Tibial nerve (tissue), 4 donors: ENCODE results near the gene DHRSX. TPM values are rescaled to one million over a fixed set of nuclear protein-coding genes. Genes with fewer than 3 reads are reported as not detected.

ENCODE experiments used
- DNase-seq, 2 donors: peaks; one replicate each; pipeline ENCODE4 v3.0.0-alpha.2; 2019; ENCODE audit warnings: low spot score in 2 of 2
- H3K27ac ChIP-seq, 4 donors: fragments of 200-600 bp; sonication (generic) in 3 of 4; one replicate each; pipeline ENCODE4 v1.5.1; 2017 to 2019; ENCODE audit warnings: mild to moderate bottlenecking in 1 of 4
- H3K27me3 ChIP-seq, 2 donors: fragments of 200-600 bp; sonication (generic) in 1 of 2; one replicate each; pipeline versions ENCODE4 v1.5.1 to v1.6.0; 2017 to 2019
- H3K36me3 ChIP-seq, 3 donors: fragments of 200-600 bp; sonication (generic); one replicate each; pipeline ENCODE4 v1.5.1; 2018 to 2019
- H3K4me1 ChIP-seq, 4 donors: fragments of 200-600 bp; sonication (generic) in 3 of 4; one replicate each; pipeline ENCODE4 v1.5.1; 2017 to 2019
- H3K4me3 ChIP-seq, 4 donors: fragments of 200-600 bp; sonication (generic) in 3 of 4; one replicate each; pipeline ENCODE4 v1.5.1; 2017 to 2019; ENCODE audit warnings: mild to moderate bottlenecking in 1 of 4, moderate library complexity in 1 of 4
- H3K9me3 ChIP-seq, 4 donors: fragments of 200-600 bp; sonication (generic) in 3 of 4; one replicate each; pipeline ENCODE4 v1.5.1; 2017 to 2019
- CTCF ChIP-seq, 5 experiments: fragments of 200-600 bp in 3 of 5; fragments of 450-650 bp in 2 of 5; sonication (generic) in 3 of 5; IDR thresholded peaks; one replicate each; pipeline ENCODE4 v1.5.1; 2016 to 2019; ENCODE audit warnings: antibody characterized with exemption in 5 of 5, mild to moderate bottlenecking in 3 of 5, moderate library complexity in 2 of 5
- EP300 ChIP-seq, 2 donors: sonication (generic); formaldehyde crosslinking; IDR thresholded peaks; one replicate each; pipeline ENCODE4 v1.6.1; 2017; ENCODE audit warnings: antibody characterized with exemption in 2 of 2, mild to moderate bottlenecking in 1 of 2
- POLR2A ChIP-seq, 2 donors: fragments of 450-650 bp; IDR thresholded peaks; one replicate each; pipeline ENCODE4 v1.6.1; 2017; ENCODE audit warnings: antibody characterized with exemption in 2 of 2, mild to moderate bottlenecking in 2 of 2, moderate library complexity in 2 of 2
- WGBS, 2 donors: methylation state at CpG; one replicate each; pipeline ENCODE4 v1.1.5; 2018; 5-methylcytosine and 5-hydroxymethylcytosine counted together
- total RNA-seq, 4 donors: library from RNA; depleted of rRNA; stranded (reverse); fragments of >200 nt; gene quantifications; one replicate each; pipeline ENCODE4 v1.1.0, GENCODE V29; 2016

The DHRSX gene
- total RNA-seq, 4 donors from 2014 or later: 20.3 to 44.3 (median 31.7) TPM

- Histone ChIP-seq H3K27me3 (no peaks in the 10 kb centered on the region), H3K9me3 (no peaks in the 10 kb centered on the region), H3K36me3 (no peaks in the 10 kb centered on the region), H3K4me1 (no peaks in the 10 kb centered on the region), H3K27ac (no peak overlapping the region), H3K4me3 (no peak overlapping the region)
- 61 to 68% methylated on average over 6 of the region's 6 CpGs for WGBS, 2 donors
- no peak for DNase-seq
- TF ChIP-seq POLR2A (IDR thresholded peaks at IDR 0.05) (no peak), EP300 (IDR thresholded peaks at IDR 0.05) (no peak), CTCF (IDR thresholded peaks at IDR 0.05) (no peak)
Observed at GRCh38 chrX:2517055-2517454, 16.3 kb upstream of the DHRSX start.

- Histone ChIP-seq H3K4me3 (no peak overlapping the region), H3K9me3 (no peaks in the 10 kb centered on the region), H3K36me3 (no peaks in the 10 kb centered on the region), H3K27me3 (no peaks in the 10 kb centered on the region), H3K4me1 (no peaks in the 10 kb centered on the region), H3K27ac (no peak overlapping the region)
- TF ChIP-seq EP300 (IDR thresholded peaks at IDR 0.05) (no peak), POLR2A (IDR thresholded peaks at IDR 0.05) (no peak), CTCF (IDR thresholded peaks at IDR 0.05) (no peak)
- DNase-seq: no peak
- 71 to 75% methylated on average over 5 of the region's 5 CpGs for WGBS, 2 donors
Observed at GRCh38 chrX:2516623-2517022, 15.8 kb upstream of the DHRSX start.

GRCh38 chrX:2514131-2514530 lies 13.4 kb upstream of the DHRSX start:
- H3K4me1 ChIP-seq: no peaks in the 10 kb centered on the region
- no peak overlapping the region for H3K27ac ChIP-seq
- no peak overlapping the region for H3K4me3 ChIP-seq
- WGBS, 2 donors: 53 to 63% methylated on average over 5 of the region's 5 CpGs
- no peak for TF ChIP-seq CTCF (IDR thresholded peaks at IDR 0.05)
- no peak for TF ChIP-seq POLR2A (IDR thresholded peaks at IDR 0.05)
- no peak for TF ChIP-seq EP300 (IDR thresholded peaks at IDR 0.05)
- no peak for DNase-seq
- H3K9me3 ChIP-seq: no peaks in the 10 kb centered on the region
- no peaks in the 10 kb centered on the region for H3K36me3 ChIP-seq
- no peaks in the 10 kb centered on the region for H3K27me3 ChIP-seq

GRCh38 chrX:2513121-2513664 lies 12.4 kb upstream of the DHRSX start:
- H3K27me3 ChIP-seq: no peaks in the 10 kb centered on the region
- H3K27ac ChIP-seq: no peak overlapping the region
- 54 to 56% methylated on average over 6 of the region's 6 CpGs for WGBS, 2 donors
- H3K4me1 ChIP-seq: no peaks in the 10 kb centered on the region
- H3K36me3 ChIP-seq: no peaks in the 10 kb centered on the region
- no peaks in the 10 kb centered on the region for H3K9me3 ChIP-seq
- TF ChIP-seq CTCF (IDR thresholded peaks at IDR 0.05) (no peak), EP300 (IDR thresholded peaks at IDR 0.05) (no peak), POLR2A (IDR thresholded peaks at IDR 0.05) (no peak)
- no peak for DNase-seq
- H3K4me3 ChIP-seq: no peak overlapping the region

- Histone ChIP-seq H3K36me3 (no peaks in the 10 kb centered on the region), H3K4me1 (no peaks in the 10 kb centered on the region), H3K9me3 (no peaks in the 10 kb centered on the region), H3K27me3 (no peaks in the 10 kb centered on the region), H3K4me3 (no peak overlapping the region), H3K27ac (no peak overlapping the region)
- WGBS, 2 donors: 89 to 93% methylated on average over 8 of the region's 8 CpGs
- DNase-seq: no peak
- TF ChIP-seq CTCF (IDR thresholded peaks at IDR 0.05) (no peak), EP300 (IDR thresholded peaks at IDR 0.05) (no peak), POLR2A (IDR thresholded peaks at IDR 0.05) (no peak)
Observed at GRCh38 chrX:2512501-2512900, 11.7 kb upstream of the DHRSX start.
